ENCODE measurements around the gene PWP1. TPM values are rescaled to one million over a fixed set of nuclear protein-coding genes. Genes with fewer than 3 reads are reported as not detected.

The PWP1 gene
- total RNA-seq, 1 experiment from 2014 or later, result 49.7 TPM

DNA sequence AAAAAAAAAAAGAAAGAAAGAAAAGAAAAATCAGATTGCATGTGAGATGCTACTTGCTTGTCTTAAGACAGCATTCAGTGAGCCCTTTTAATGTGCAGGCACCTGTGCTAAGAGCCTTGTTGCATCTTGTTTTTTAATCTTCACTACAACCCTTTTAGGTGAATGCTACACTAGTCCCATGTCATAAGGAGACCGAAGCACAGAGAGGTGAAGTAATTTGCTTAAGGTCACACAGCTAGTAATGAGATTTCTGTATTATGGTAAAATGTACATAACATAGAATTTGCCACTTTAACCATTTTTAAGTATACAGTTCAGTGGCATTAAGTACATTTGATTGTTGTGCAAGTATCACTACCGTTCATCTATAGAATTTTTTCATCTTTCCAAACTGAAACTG, 32.1 kb upstream of the PWP1 start:
- Histone ChIP-seq H3T11ph (ENCODE audit: low read length) (no peak overlapping the region), H4K91ac (ENCODE audit: insufficient read length, low read depth, low read length) (no peak overlapping the region), H2BK15ac (ENCODE audit: low read depth, low read length) (no peak overlapping the region), H4K20me1 (ENCODE audit: control insufficient read depth, insufficient read depth, insufficient read length) (no peaks in the 10 kb centered on the region), H2BK12ac (ENCODE audit: insufficient read length, low read depth, low read length) (no peak overlapping the region), H3K79me1 (ENCODE audit: insufficient read depth, low read depth, low read length, poor library complexity, severe bottlenecking) (no peaks in the 10 kb centered on the region), H3K4ac (ENCODE audit: low read depth, low read length) (no peak overlapping the region), H3K27ac (ENCODE audit: insufficient read length, low read depth, low read length) (no peak overlapping the region), H4K8ac (replicated peaks; ENCODE audit: insufficient read length, low read depth, low read length) (no peak overlapping the region), H3K4me2 (ENCODE audit: insufficient read depth, insufficient read length, low read length) (no peak overlapping the region), H3K27me3 (ENCODE audit: insufficient read depth, low read length) (no peaks in the 10 kb centered on the region), H3K56ac (ENCODE audit: insufficient read length, low read depth, low read length) (no peak overlapping the region), H3K79me2 (ENCODE audit: insufficient read depth, low read length) (no peaks in the 10 kb centered on the region), H2BK20ac (ENCODE audit: low read depth, low read length, poor library complexity, severe bottlenecking) (no peak overlapping the region), H3K23ac (ENCODE audit: insufficient read length, low read depth, low read length) (no peak overlapping the region), H3K9ac (ENCODE audit: extremely low read depth, insufficient read length, low read length) (no peak overlapping the region), H2BK5ac (ENCODE audit: insufficient read length, low read length) (no peak overlapping the region), H3K14ac (ENCODE audit: insufficient read depth, low read length) (no peak overlapping the region), H2AFZ (ENCODE audit: low read length) (no peak overlapping the region), H3K23me2 (ENCODE audit: insufficient read length, low read depth, low read length, poor library complexity, severe bottlenecking) (no peaks in the 10 kb centered on the region), H3K4me1 (ENCODE audit: insufficient read depth, low read length) (peaks cover 2% of the 10 kb centered on the region; the same call in 1 of the 2 replicates), H3K9me3 (ENCODE audit: control insufficient read depth, low read depth, low read length) (no peaks in the 10 kb centered on the region), H4K5ac (ENCODE audit: insufficient read length, low read depth, low read length) (no peak overlapping the region), H2AK5ac (ENCODE audit: insufficient read length, low read length) (no peak overlapping the region), H2BK120ac (ENCODE audit: low read depth, low read length, poor library complexity, severe bottlenecking) (no peak overlapping the region), H3K18ac (ENCODE audit: insufficient read length, low read depth, low read length) (no peak overlapping the region)
- H3K4me1 Mint-ChIP-seq, result peaks cover 12 to 25% of the 10 kb centered on the region in 2 experiments
- no peak overlapping the region for H3K4me3 Mint-ChIP-seq
- no peaks in the 10 kb centered on the region for H3K9me3 Mint-ChIP-seq
- no peak overlapping the region for H3K27ac Mint-ChIP-seq
- H3K36me3 Mint-ChIP-seq (ENCODE audit: insufficient read depth in 1 of 3, low read depth in 3 of 3), result no peaks in the 10 kb centered on the region
- no peak for TF ChIP-seq CTCF (conservative IDR thresholded peaks at IDR 0.05)
- DNase-seq, result no peak
- WGBS (ENCODE audit: extremely low coverage, insufficient read length, low lambda C conversion rate), result no CpG with 5 or more reads among the region's 2 CpGs
- H3K27me3 Mint-ChIP-seq (ENCODE audit: low read depth), result no peaks in the 10 kb centered on the region
